Measurements from ENCODE around the gene SRRM4.

SRRM4 gene

GRCh38 chr12:118959985-118960560 lies 21.3 kb upstream of the SRRM4 start:
- no peak overlapping the region for H2AFZ ChIP-seq
- no peaks in the 10 kb centered on the region for H3K9me3 ChIP-seq (ENCODE audit: control insufficient read depth, low read length)
- no peak for TF ChIP-seq CTCF (IDR thresholded peaks at IDR 0.05)
- H3K4me2 ChIP-seq (ENCODE audit: low read length), result no peak overlapping the region
- no peaks in the 10 kb centered on the region for H3K79me2 ChIP-seq
- no peak overlapping the region for H3K27ac ChIP-seq
- H3K9ac ChIP-seq, result no peak overlapping the region
- H3K4me3 ChIP-seq (ENCODE audit: low read depth, low read length), result no peak overlapping the region
- no peaks in the 10 kb centered on the region for H3K27me3 ChIP-seq (ENCODE audit: control insufficient read depth, insufficient read depth, low read length)
- no peaks in the 10 kb centered on the region for H3K36me3 ChIP-seq (ENCODE audit: control insufficient read depth, insufficient read depth, low read length)
- no peaks in the 10 kb centered on the region for H3K4me1 ChIP-seq

- H3K4me2 ChIP-seq (ENCODE audit: low read length), result no peak overlapping the region
- no peak for TF ChIP-seq CTCF (IDR thresholded peaks at IDR 0.05)
- no peak overlapping the region for H3K4me3 ChIP-seq (ENCODE audit: low read depth, low read length)
- H3K4me1 ChIP-seq, result no peaks in the 10 kb centered on the region
- no peaks in the 10 kb centered on the region for H3K36me3 ChIP-seq (ENCODE audit: control insufficient read depth, insufficient read depth, low read length)
- H3K79me2 ChIP-seq, result no peaks in the 10 kb centered on the region
- no peaks in the 10 kb centered on the region for H3K27me3 ChIP-seq (ENCODE audit: control insufficient read depth, insufficient read depth, low read length)
- no peaks in the 10 kb centered on the region for H3K9me3 ChIP-seq (ENCODE audit: control insufficient read depth, low read length)
- H3K27ac ChIP-seq, result no peak overlapping the region
- H2AFZ ChIP-seq, result no peak overlapping the region
- no peak overlapping the region for H3K9ac ChIP-seq
Measured at GRCh38 chr12:118960865-118961264, 20.5 kb upstream of the SRRM4 start.

GRCh38 chr12:118964988-118965387 lies 16.4 kb upstream of the SRRM4 start:
- H3K9me3 ChIP-seq (ENCODE audit: control insufficient read depth, low read length), result no peaks in the 10 kb centered on the region
- TF ChIP-seq CTCF (IDR thresholded peaks at IDR 0.05), result no peak
- no peak overlapping the region for H3K27ac ChIP-seq
- H3K9ac ChIP-seq, result no peak overlapping the region
- no peak overlapping the region for H3K4me2 ChIP-seq (ENCODE audit: low read length)
- no peak overlapping the region for H3K4me3 ChIP-seq (ENCODE audit: low read depth, low read length)
- H3K36me3 ChIP-seq (ENCODE audit: control insufficient read depth, insufficient read depth, low read length), result no peaks in the 10 kb centered on the region
- H3K27me3 ChIP-seq (ENCODE audit: control insufficient read depth, insufficient read depth, low read length), result no peaks in the 10 kb centered on the region
- no peaks in the 10 kb centered on the region for H3K79me2 ChIP-seq
- H2AFZ ChIP-seq, result no peak overlapping the region
- no peaks in the 10 kb centered on the region for H3K4me1 ChIP-seq

GRCh38 chr12:118970856-118971255 lies 10.5 kb upstream of the SRRM4 start:
- no peaks in the 10 kb centered on the region for H3K79me2 ChIP-seq
- no peak overlapping the region for H3K9ac ChIP-seq
- H3K27me3 ChIP-seq (ENCODE audit: control insufficient read depth, insufficient read depth, low read length), result no peaks in the 10 kb centered on the region
- H3K27ac ChIP-seq, result no peak overlapping the region
- TF ChIP-seq CTCF (IDR thresholded peaks at IDR 0.05), result no peak
- H2AFZ ChIP-seq, result no peak overlapping the region
- H3K4me1 ChIP-seq, result no peaks in the 10 kb centered on the region
- H3K4me3 ChIP-seq (ENCODE audit: low read depth, low read length), result no peak overlapping the region
- H3K36me3 ChIP-seq (ENCODE audit: control insufficient read depth, insufficient read depth, low read length), result no peaks in the 10 kb centered on the region
- no peak overlapping the region for H3K4me2 ChIP-seq (ENCODE audit: low read length)
- H3K9me3 ChIP-seq (ENCODE audit: control insufficient read depth, low read length), result no peaks in the 10 kb centered on the region

GRCh38 chr12:118972982-118973381 lies 8.4 kb upstream of the SRRM4 start:
- no peak overlapping the region for H3K9ac ChIP-seq
- TF ChIP-seq CTCF (IDR thresholded peaks at IDR 0.05), result no peak
- no peaks in the 10 kb centered on the region for H3K36me3 ChIP-seq (ENCODE audit: control insufficient read depth, insufficient read depth, low read length)
- no peaks in the 10 kb centered on the region for H3K9me3 ChIP-seq (ENCODE audit: control insufficient read depth, low read length)
- no peaks in the 10 kb centered on the region for H3K79me2 ChIP-seq
- H3K27me3 ChIP-seq (ENCODE audit: control insufficient read depth, insufficient read depth, low read length), result no peaks in the 10 kb centered on the region
- H3K4me3 ChIP-seq (ENCODE audit: low read depth, low read length), result no peak overlapping the region
- H3K4me1 ChIP-seq, result no peaks in the 10 kb centered on the region
- H3K27ac ChIP-seq, result no peak overlapping the region
- no peak overlapping the region for H3K4me2 ChIP-seq (ENCODE audit: low read length)
- no peak overlapping the region for H2AFZ ChIP-seq

Data from parathyroid adenoma (tissue), 2 donors.